K562 (cell line): ENCODE results near the gene HSD17B2. TPM values are rescaled to one million over a fixed set of nuclear protein-coding genes. Genes with fewer than 3 reads are reported as not detected.

ENCODE experiments used
- ATAC-seq: fragments of 200-7000 bp; cut with Tn5 transposase; 3 replicates; pipeline ENCODE4 v1.9.1; 2020; ENCODE audit warnings: moderate library complexity
- BruUV-seq: library from RNA; stranded (reverse); fragments of 400-500 nt; replicated peaks from 2 replicates; lab custom pipeline; 2021; lab: Mats Ljungman, UMichigan
- CTCF ChIA-PET: fragments of 300-600 bp; formaldehyde crosslinking; extraction: SDS; loops from one replicate; lab custom pipeline; 2021; ENCODE audit warnings: low intra/inter-chr PET ratio; lab: Yijun Ruan, JAX
- POLR2A ChIA-PET: fragments of 300-600, 350-650 bp; sonication (Branson Sonifier 250); formaldehyde crosslinking; extraction: SDS; loops from one replicate; lab custom pipeline; 2021; ENCODE audit warnings: antibody characterized with exemption, inconsistent platforms; lab: Yijun Ruan, JAX
- DNase-seq, 4 experiments: peaks; one replicate each; pipeline versions ENCODE4 v3.0.0 to v3.0.0-alpha.2; 2011 to 2018; ENCODE audit warnings: low spot score in 3 of 4, mixed read lengths in 3 of 4; ENCODE audit errors: extremely low read depth in 1 of 4
- FAIRE-seq: peaks from 2 replicates; lab custom pipeline; 2011; peaks lifted over from hg19 to GRCh38; lab: Jason Lieb, UNC
- H2AFZ ChIP-seq: 2 replicates; pipeline ENCODE4 v1.6.0; 2011; ENCODE audit warnings: low read depth, low read length, control low read depth, inconsistent platforms
- H3K27ac ChIP-seq: fragments of 200-600 bp; 3 replicates; pipeline ENCODE4 v1.8.0; 2011; ENCODE audit warnings: low read depth, mild to moderate bottlenecking, control low read depth, inconsistent platforms, low read length, moderate library complexity, mixed read lengths; ENCODE audit errors: extremely low read depth
- H3K27me3 ChIP-seq, 2 experiments: fragments of 300-600 bp in 1 of 2; 2 replicates in 1 of 2; 3 replicates in 1 of 2; pipeline versions ENCODE4 v1.6.0 to v1.8.0; 2011; ENCODE audit warnings: inconsistent platforms in 2 of 2, low read length in 2 of 2, mild to moderate bottlenecking in 1 of 2, mixed read lengths in 1 of 2, moderate library complexity in 1 of 2; ENCODE audit not compliant: control insufficient read depth in 2 of 2, insufficient read depth in 2 of 2
- H3K36me3 ChIP-seq: fragments of 300-600 bp; 3 replicates; pipeline ENCODE4 v1.8.0; 2011; ENCODE audit warnings: mild to moderate bottlenecking, low read length, inconsistent platforms; ENCODE audit not compliant: control insufficient read depth, insufficient read depth
- H3K4me1 ChIP-seq, 2 experiments: fragments of 200-600 bp in 1 of 2; replicated peaks in 1 of 2; 2 replicates in 1 of 2; 3 replicates in 1 of 2; pipeline versions ENCODE4 v1.5.1 to v1.8.0; 2011; ENCODE audit warnings: inconsistent platforms in 2 of 2, low read length in 2 of 2, mild to moderate bottlenecking in 1 of 2, mixed read lengths in 1 of 2, moderate library complexity in 1 of 2; ENCODE audit not compliant: control insufficient read depth in 2 of 2, insufficient read depth in 2 of 2
- H3K4me2 ChIP-seq: 2 replicates; pipeline ENCODE4 v1.6.1; 2011; ENCODE audit warnings: low read length, control low read depth, inconsistent platforms, mixed read lengths; ENCODE audit not compliant: insufficient read depth
- H3K4me3 ChIP-seq: fragments of 200-600 bp; sonication (generic), shearing (Covaris generic); 2 replicates; pipeline ENCODE4 v1.5.1; 2016; ENCODE audit warnings: control low read depth, inconsistent platforms
- H3K79me2 ChIP-seq: fragments of 200-600 bp; 3 replicates; pipeline ENCODE4 v1.8.0; 2011; ENCODE audit warnings: low read length, inconsistent platforms; ENCODE audit not compliant: control insufficient read depth, insufficient read depth
- H3K9ac ChIP-seq, 2 experiments: 2 replicates each; pipeline versions ENCODE4 v1.6.0 to v1.6.1; 2011; ENCODE audit warnings: low read depth in 2 of 2, low read length in 2 of 2, control low read depth in 1 of 2, inconsistent platforms in 1 of 2, mild to moderate bottlenecking in 1 of 2, mixed read lengths in 1 of 2; ENCODE audit not compliant: insufficient read depth in 1 of 2
- H3K9me1 ChIP-seq: one replicate; pipeline ENCODE4 v1.6.0; 2011; ENCODE audit warnings: inconsistent platforms, mild to moderate bottlenecking, low read length, moderate library complexity; ENCODE audit not compliant: control insufficient read depth, insufficient read depth
- H3K9me3 ChIP-seq: replicated peaks from 2 replicates; pipeline ENCODE4 v1.5.1; 2011; ENCODE audit warnings: low read depth, low read length, inconsistent platforms; ENCODE audit not compliant: control insufficient read depth, insufficient read depth
- H4K20me1 ChIP-seq: replicated peaks from 2 replicates; pipeline ENCODE4 v1.6.1; 2011; ENCODE audit warnings: low read length, inconsistent platforms, mixed read lengths; ENCODE audit not compliant: control insufficient read depth, insufficient read depth
- CC2D1A ChIP-seq: fragments of 450-650 bp; IDR thresholded peaks from 2 replicates; pipeline ENCODE4 v1.6.1; 2017; ENCODE audit warnings: mild to moderate bottlenecking
- ILF3 ChIP-seq: fragments of 450-650 bp; IDR thresholded peaks from 2 replicates; pipeline ENCODE4 v1.6.1; 2018; ENCODE audit warnings: antibody characterized with exemption, mild to moderate bottlenecking, moderate library complexity, borderline replicate concordance
- JUNB ChIP-seq: fragments of 450-650 bp; formaldehyde crosslinking; conservative IDR thresholded peaks from 2 replicates; pipeline ENCODE4 v1.4.0; 2020; ENCODE audit warnings: mild to moderate bottlenecking
- MEIS2 ChIP-seq: fragments of 450-650 bp; IDR thresholded peaks from 2 replicates; pipeline ENCODE4 v1.6.1; 2014; ENCODE audit warnings: mild to moderate bottlenecking; ENCODE audit not compliant: partially characterized antibody
- MTA2 ChIP-seq: fragments of 450-650 bp; IDR thresholded peaks from 2 replicates; pipeline ENCODE4 v1.6.1; 2016; ENCODE audit warnings: low read depth
- NKRF ChIP-seq: fragments of 450-650 bp; IDR thresholded peaks from 2 replicates; pipeline ENCODE4 v1.6.1; 2016; ENCODE audit warnings: borderline replicate concordance
- POLR3A ChIP-seq: IDR thresholded peaks from 2 replicates; pipeline ENCODE4 v1.6.1; 2011; ENCODE audit warnings: borderline replicate concordance, mild to moderate bottlenecking, moderate library complexity; ENCODE audit not compliant: insufficient read length, insufficient read depth; ENCODE audit errors: extremely low read depth
- PTBP1 ChIP-seq: fragments of 200-400 bp; formaldehyde crosslinking; IDR thresholded peaks from 2 replicates; pipeline ENCODE4 v1.6.1; 2017; ENCODE audit warnings: low read depth, low read length
- PURB ChIP-seq: sonication (generic); formaldehyde crosslinking; IDR thresholded peaks from 2 replicates; pipeline ENCODE4 v1.9.0; 2021; ENCODE audit warnings: low read depth, mild to moderate bottlenecking, missing genetic modification reagents
- RFX7 ChIP-seq: fragments of 250-450 bp; sonication (Bioruptor Pico); IDR thresholded peaks from 2 replicates; pipeline ENCODE4 v1.5.1; 2021; ENCODE audit warnings: mild to moderate bottlenecking
- RHOXF2B ChIP-seq: fragments of 250-450 bp; sonication (Bioruptor Pico); conservative IDR thresholded peaks from 2 replicates; pipeline ENCODE4 v1.5.1; 2021
- SAP30 ChIP-seq: fragments of 200-600 bp; sonication (generic); IDR thresholded peaks from 2 replicates; pipeline ENCODE4 v1.6.1; 2012; ENCODE audit warnings: borderline replicate concordance, low read depth, mild to moderate bottlenecking, moderate library complexity, low read length, control low read depth, inconsistent platforms; ENCODE audit not compliant: insufficient read depth, poor library complexity, severe bottlenecking
- SIX5 ChIP-seq, 2 experiments: IDR thresholded peaks; 2 replicates each; pipeline ENCODE4 v1.6.1; 2011; ENCODE audit warnings: low read length in 2 of 2, borderline replicate concordance in 1 of 2, low read depth in 1 of 2, mild to moderate bottlenecking in 1 of 2, moderate library complexity in 1 of 2; ENCODE audit not compliant: insufficient read depth in 1 of 2
- STAG1 ChIP-seq: sonication (generic); formaldehyde crosslinking; IDR thresholded peaks from 2 replicates; pipeline ENCODE4 v1.5.0; 2020; ENCODE audit warnings: missing genetic modification reagents, borderline replicate concordance
- ZNF584 ChIP-seq: fragments of 200-800 bp; sonication (Bioruptor generic); IDR thresholded peaks from 2 replicates; pipeline ENCODE4 v1.6.1; 2016; ENCODE audit warnings: low read depth, mild to moderate bottlenecking, missing genetic modification characterization, missing compliant biosample characterization
- ZNF778 ChIP-seq: fragments of 450-650 bp; formaldehyde crosslinking; IDR thresholded peaks from 2 replicates; pipeline ENCODE4 v1.4.0; 2020; ENCODE audit warnings: mild to moderate bottlenecking, moderate library complexity
- WGBS: fragments of 100-300 bp; shearing (Covaris generic); methylation state at CpG from one replicate; pipeline ENCODE4 v1.1.6; 2016; ENCODE audit warnings: low coverage, mixed read lengths; ENCODE audit not compliant: insufficient coverage; ENCODE audit errors: missing lambda C conversion rate; 5-methylcytosine and 5-hydroxymethylcytosine counted together
- in situ Hi-C: fragments of 300-500 bp; cut with MboI; formaldehyde crosslinking; loops from 4 replicates; pipeline ENCODE4 v1.15.0; 2018; ENCODE audit warnings: inconsistent platforms, mixed read lengths
- intact Hi-C: fragments of 100-400 bp; cut with micrococcal nuclease; formaldehyde crosslinking; loops from 2 replicates; pipeline ENCODE4 v1.14.2; 2022
- polyA plus RNA-seq, 8 experiments: library from polyadenylated mRNA; depleted of rRNA in 4 of 8; stranded (reverse) in 5 of 8; unstranded in 3 of 8; fragments of >200 nt; fragmentation: Nextera tagmentation in 2 of 8; fragmentation: Illumina TruSeq in 1 of 8; extraction: Ambion mirVana in 2 of 8; extraction: Trizol in 1 of 8; gene quantifications; 2 replicates each; pipeline versions ENCODE4 v1.2.1 to v1.2.3, GENCODE V29; 2011 to 2014; ENCODE audit warnings: inconsistent platforms in 1 of 8, missing spikeins in 1 of 8
- total RNA-seq, 7 experiments: library from RNA; depleted of rRNA in 6 of 7; stranded (reverse); fragments of >200 nt in 6 of 7; fragmentation: Illumina TruSeq in 2 of 7; extraction: Trizol in 2 of 7; gene quantifications; 2 replicates each; pipeline versions ENCODE4 v1.2.1 to v1.2.3, GENCODE V29; 2011 to 2021; ENCODE audit warnings: low replicate concordance in 1 of 7
- TF ChIP-seq, protein P1 (sequence below), 3 experiments: IDR thresholded peaks in 2 of 3; conservative IDR thresholded peaks in 1 of 3; 2 replicates each; pipeline ENCODE4 v1.5.1; 2011 to 2012; ENCODE audit warnings: low read length in 3 of 3, mild to moderate bottlenecking in 3 of 3, control low read depth in 2 of 3, improper control_type of control experiment in 1 of 3, inconsistent platforms in 1 of 3, low read depth in 1 of 3, mixed read lengths in 1 of 3, moderate library complexity in 1 of 3; ENCODE audit not compliant: insufficient read depth in 2 of 3

The HSD17B2 gene
- total and polyA plus RNA-seq, 9 of the 15 experiments (the other 6 are each of a cell fraction or from before 2014, with no cell fraction given) = not detected

- TF ChIP-seq ZNF778 (no peak), MTA2 (no peak), RFX7 (CRISPR knock-in tag) (no peak), SIX5 (IDR thresholded peaks at IDR 0.05; ENCODE audit: borderline replicate concordance in 1 of 2, insufficient read depth in 1 of 2, low read depth in 1 of 2, low read length in 2 of 2) (no peak)
- TF ChIP-seq, all 486 proteins: peak for 0
Observed at GRCh38 chr16:82055728-82056549, 20.9 kb downstream of the HSD17B2 start (continued).

DNA sequence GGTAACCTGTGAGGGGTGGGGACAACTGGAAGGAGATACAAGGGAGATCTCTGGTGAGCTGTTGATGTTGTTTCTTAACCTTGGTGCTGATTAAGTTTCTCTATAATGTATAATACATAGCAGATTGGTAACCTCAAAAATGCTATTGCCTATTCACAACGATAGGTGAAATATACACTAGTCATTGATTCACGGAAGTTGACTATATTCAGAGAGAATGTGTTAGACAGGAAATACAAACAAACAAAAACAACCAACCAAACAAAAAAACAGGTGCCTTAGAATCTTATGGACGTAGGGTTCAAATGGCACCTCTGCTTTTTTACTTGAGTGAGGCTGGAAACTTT is 21.5 kb downstream of the HSD17B2 start:
- Histone ChIP-seq H3K4me1 (no peaks in the 10 kb centered on the region), H3K27me3 (peaks cover 5 to 17% of the 10 kb centered on the region in 2 experiments; a peak in 3 of 5 replicates), H3K9me3 (no peaks in the 10 kb centered on the region), H3K9me1 (no peaks in the 10 kb centered on the region), H3K4me3 (no peak overlapping the region), H3K4me2 (no peak overlapping the region), H3K36me3 (no peaks in the 10 kb centered on the region), H4K20me1 (no peaks in the 10 kb centered on the region), H3K9ac (no peak overlapping the region), H2AFZ (no peak overlapping the region), H3K79me2 (no peaks in the 10 kb centered on the region), H3K27ac (no peak overlapping the region)
- DNase-seq (no peak), FAIRE-seq (no peak), ATAC-seq (no peak)
- ChIA-PET CTCF (interaction anchor here (0.6 kb wide), 1 partner anchor 109 kb away, joined by 4 read pairs; no protein-coding TSS in a partner anchor), POLR2A (interaction anchor here (0.6 kb wide), 1 partner anchor 8 kb away, joined by 3 read pairs; no protein-coding TSS in a partner anchor)
- no TSS peak for BruUV-seq
- intact Hi-C loops = no loop called here
- WGBS = 0% methylated on average over 3 of the region's 3 CpGs
- in situ Hi-C loops = no loop called here
- TF ChIP-seq PURB (CRISPR knock-in tag) (no peak), POLR3A (no peak), MEIS2 (no peak), ZNF584 (CRISPR knock-in tag) (no peak), STAG1 (CRISPR knock-in tag) (no peak), ILF3 (no peak), CC2D1A (no peak), SAP30 (no peak), NKRF (no peak), JUNB (CRISPR knock-in tag) (no peak), PTBP1 (no peak), RHOXF2B (no peak)
- TF ChIP-seq, protein P1, sequence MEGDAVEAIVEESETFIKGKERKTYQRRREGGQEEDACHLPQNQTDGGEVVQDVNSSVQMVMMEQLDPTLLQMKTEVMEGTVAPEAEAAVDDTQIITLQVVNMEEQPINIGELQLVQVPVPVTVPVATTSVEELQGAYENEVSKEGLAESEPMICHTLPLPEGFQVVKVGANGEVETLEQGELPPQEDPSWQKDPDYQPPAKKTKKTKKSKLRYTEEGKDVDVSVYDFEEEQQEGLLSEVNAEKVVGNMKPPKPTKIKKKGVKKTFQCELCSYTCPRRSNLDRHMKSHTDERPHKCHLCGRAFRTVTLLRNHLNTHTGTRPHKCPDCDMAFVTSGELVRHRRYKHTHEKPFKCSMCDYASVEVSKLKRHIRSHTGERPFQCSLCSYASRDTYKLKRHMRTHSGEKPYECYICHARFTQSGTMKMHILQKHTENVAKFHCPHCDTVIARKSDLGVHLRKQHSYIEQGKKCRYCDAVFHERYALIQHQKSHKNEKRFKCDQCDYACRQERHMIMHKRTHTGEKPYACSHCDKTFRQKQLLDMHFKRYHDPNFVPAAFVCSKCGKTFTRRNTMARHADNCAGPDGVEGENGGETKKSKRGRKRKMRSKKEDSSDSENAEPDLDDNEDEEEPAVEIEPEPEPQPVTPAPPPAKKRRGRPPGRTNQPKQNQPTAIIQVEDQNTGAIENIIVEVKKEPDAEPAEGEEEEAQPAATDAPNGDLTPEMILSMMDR (IDR thresholded peaks at IDR 0.05 in 2 of 3, conservative IDR thresholded peaks at IDR 0.05 in 1 of 3; ENCODE audit: insufficient read depth in 2 of 3, low read depth in 1 of 3, low read length in 3 of 3) = no peak
